A673 (cell line): ENCODE measurements around the gene CMTM3. TPM values are rescaled to one million over a fixed set of nuclear protein-coding genes. Genes with fewer than 3 reads are reported as not detected.

Source experiments
- BruUV-seq: library from RNA; stranded (reverse); fragments of 400-500 nt; replicated peaks from 2 replicates; lab custom pipeline; 2021; lab: Mats Ljungman, UMichigan
- CTCF ChIA-PET: fragments of 300-600 bp; sonication (Branson Sonifier 250); formaldehyde crosslinking; loops from one replicate; lab custom pipeline; 2022; ENCODE audit warnings: antibody characterized with exemption; lab: Charles Lee
- POLR2A ChIA-PET: fragments of 300-600 bp; sonication (Branson Sonifier 250); formaldehyde crosslinking; loops from one replicate; lab custom pipeline; 2022; ENCODE audit warnings: antibody characterized with exemption; ENCODE audit not compliant: low non-redundant PET; lab: Charles Lee
- DNase-seq: peaks from one replicate; pipeline ENCODE4 v3.0.0-alpha.2; 2015; ENCODE audit warnings: low spot score
- H3K27ac ChIP-seq: fragments of 200-600 bp; sonication (generic); 2 replicates; pipeline ENCODE4 v1.5.1; 2016; ENCODE audit warnings: mixed run types, low read depth, mild to moderate bottlenecking, mixed read lengths, antibody characterized with exemption, low read length; ENCODE audit not compliant: poor library complexity, severe bottlenecking
- H3K27me3 ChIP-seq: fragments of 200-600 bp; sonication (generic); replicated peaks from 2 replicates; pipeline ENCODE4 v1.6.1; 2017; ENCODE audit warnings: mixed run types, low read depth, mild to moderate bottlenecking, mixed read lengths, antibody characterized with exemption, low read length; ENCODE audit not compliant: insufficient read depth, poor library complexity
- H3K36me3 ChIP-seq: fragments of 200-600 bp; sonication (generic); 2 replicates; pipeline ENCODE4 v1.6.1; 2016; ENCODE audit warnings: mixed run types, mild to moderate bottlenecking, mixed read lengths, antibody characterized with exemption, low read length; ENCODE audit not compliant: insufficient read depth, poor library complexity, severe bottlenecking
- H3K4me1 ChIP-seq: fragments of 200-600 bp; sonication (generic); 2 replicates; pipeline ENCODE4 v1.6.1; 2017; ENCODE audit warnings: mixed run types, mild to moderate bottlenecking, mixed read lengths, antibody characterized with exemption, low read length; ENCODE audit not compliant: insufficient read depth, poor library complexity, severe bottlenecking
- H3K4me3 ChIP-seq: fragments of 200-600 bp; sonication (generic); 2 replicates; pipeline ENCODE4 v1.5.1; 2016; ENCODE audit warnings: low read depth, mixed run types, mild to moderate bottlenecking, mixed read lengths, low read length; ENCODE audit not compliant: poor library complexity, severe bottlenecking
- H3K9me3 ChIP-seq: fragments of 200-600 bp; sonication (generic); 2 replicates; pipeline ENCODE4 v1.6.1; 2016; ENCODE audit warnings: mixed run types, low read depth, mild to moderate bottlenecking, mixed read lengths, antibody characterized with exemption, low read length; ENCODE audit not compliant: poor library complexity, severe bottlenecking
- EZH2 ChIP-seq: fragments of 200-600 bp; sonication (generic); IDR thresholded peaks from 2 replicates; pipeline ENCODE4 v1.6.1; 2017; ENCODE audit warnings: borderline replicate concordance, low read depth, mild to moderate bottlenecking, mixed read lengths, antibody characterized with exemption, low read length; ENCODE audit not compliant: poor library complexity, severe bottlenecking
- intact Hi-C: fragments of 100-400 bp; cut with micrococcal nuclease; formaldehyde crosslinking; loops from one replicate; pipeline ENCODE4 v1.10.0; 2022; ENCODE audit not compliant: unreplicated experiment
- total RNA-seq: library from RNA; stranded (reverse); gene quantifications from 2 replicates; pipeline ENCODE4 v1.2.3, GENCODE V29; 2021
- TF ChIP-seq, protein P1 (sequence below): fragments of 300-800, 200-600 bp; sonication (generic); conservative IDR thresholded peaks from 2 replicates; pipeline ENCODE4 v1.5.1; 2017; ENCODE audit warnings: low read depth, mild to moderate bottlenecking, antibody characterized with exemption, low read length, moderate library complexity, mixed read lengths

CMTM3 gene
- total RNA-seq, 1 experiment from 2014 or later, result 25.5 TPM

DNA sequence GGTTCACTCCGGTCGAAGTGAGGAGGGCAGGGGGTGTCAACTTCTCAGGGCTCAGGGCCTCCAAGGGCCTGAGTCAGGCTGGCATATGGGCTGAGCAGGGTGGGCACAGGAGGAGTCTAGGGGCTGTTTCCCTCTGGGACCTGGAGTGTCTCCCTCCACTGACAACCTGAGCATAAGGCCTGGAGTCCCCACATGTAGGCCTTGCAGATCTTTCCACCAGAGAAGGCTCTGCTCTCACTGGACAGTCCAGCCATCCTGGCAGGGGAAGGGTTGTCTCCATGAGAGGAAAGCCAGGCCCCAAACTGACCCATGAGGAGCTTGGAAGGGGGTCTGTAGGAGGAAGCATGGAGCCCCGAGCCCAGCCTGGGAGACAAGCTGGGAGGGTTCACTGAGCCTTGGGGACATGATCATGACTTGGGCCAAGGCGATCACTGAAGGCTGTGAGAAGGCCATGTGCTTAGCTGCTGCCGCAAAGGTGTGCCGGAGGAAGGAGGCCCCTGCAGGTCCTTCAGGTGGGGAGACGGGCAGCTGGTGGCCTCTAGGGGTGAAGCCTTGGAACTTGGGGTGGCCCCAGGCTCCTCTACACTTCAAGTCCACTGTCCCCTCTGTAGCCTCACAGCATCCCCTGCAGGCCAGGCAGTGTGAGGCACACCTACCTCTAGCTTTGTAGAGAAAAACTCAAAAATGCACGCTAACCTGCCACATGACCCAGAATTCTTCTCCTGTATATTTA is 15.4 kb upstream of the CMTM3 start:
- no TSS peak for BruUV-seq

GRCh38 chr16:66590322-66590721 is 14.2 kb upstream of the CMTM3 start:
- H3K4me1 ChIP-seq, result no peaks in the 10 kb centered on the region
- no peaks in the 10 kb centered on the region for H3K27me3 ChIP-seq
- no peaks in the 10 kb centered on the region for H3K9me3 ChIP-seq
- BruUV-seq, result no TSS peak
- no peak for DNase-seq
- ChIA-PET CTCF (no interaction called here), POLR2A (no interaction called here)
- no peak for TF ChIP-seq EZH2
- H3K27ac ChIP-seq, result no peak overlapping the region
- H3K4me3 ChIP-seq, result no peak overlapping the region
- no peaks in the 10 kb centered on the region for H3K36me3 ChIP-seq
- intact Hi-C loops, result no loop called here

More for the DNA sequence above, 15.4 kb upstream of the CMTM3 start:
- intact Hi-C loops, result no loop called here
- H3K4me1 ChIP-seq, result no peaks in the 10 kb centered on the region
- H3K36me3 ChIP-seq, result no peaks in the 10 kb centered on the region
- peak; percentile 35 for DNase-seq
- no peaks in the 10 kb centered on the region for H3K9me3 ChIP-seq
- ChIA-PET POLR2A (interaction anchor here (0.6 kb wide), 1 partner anchor 245 kb away, joined by 6 read pairs; no protein-coding TSS in a partner anchor), CTCF (interaction anchor here (1.0 kb wide), 1 partner anchor 189 kb away, joined by 4 read pairs; no protein-coding TSS in a partner anchor)
- TF ChIP-seq, protein P1, sequence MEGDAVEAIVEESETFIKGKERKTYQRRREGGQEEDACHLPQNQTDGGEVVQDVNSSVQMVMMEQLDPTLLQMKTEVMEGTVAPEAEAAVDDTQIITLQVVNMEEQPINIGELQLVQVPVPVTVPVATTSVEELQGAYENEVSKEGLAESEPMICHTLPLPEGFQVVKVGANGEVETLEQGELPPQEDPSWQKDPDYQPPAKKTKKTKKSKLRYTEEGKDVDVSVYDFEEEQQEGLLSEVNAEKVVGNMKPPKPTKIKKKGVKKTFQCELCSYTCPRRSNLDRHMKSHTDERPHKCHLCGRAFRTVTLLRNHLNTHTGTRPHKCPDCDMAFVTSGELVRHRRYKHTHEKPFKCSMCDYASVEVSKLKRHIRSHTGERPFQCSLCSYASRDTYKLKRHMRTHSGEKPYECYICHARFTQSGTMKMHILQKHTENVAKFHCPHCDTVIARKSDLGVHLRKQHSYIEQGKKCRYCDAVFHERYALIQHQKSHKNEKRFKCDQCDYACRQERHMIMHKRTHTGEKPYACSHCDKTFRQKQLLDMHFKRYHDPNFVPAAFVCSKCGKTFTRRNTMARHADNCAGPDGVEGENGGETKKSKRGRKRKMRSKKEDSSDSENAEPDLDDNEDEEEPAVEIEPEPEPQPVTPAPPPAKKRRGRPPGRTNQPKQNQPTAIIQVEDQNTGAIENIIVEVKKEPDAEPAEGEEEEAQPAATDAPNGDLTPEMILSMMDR, result peak; percentile 56
- no peak for TF ChIP-seq EZH2
- no peak overlapping the region for H3K27ac ChIP-seq
- no peak overlapping the region for H3K4me3 ChIP-seq
- H3K27me3 ChIP-seq, result no peaks in the 10 kb centered on the region

DNA sequence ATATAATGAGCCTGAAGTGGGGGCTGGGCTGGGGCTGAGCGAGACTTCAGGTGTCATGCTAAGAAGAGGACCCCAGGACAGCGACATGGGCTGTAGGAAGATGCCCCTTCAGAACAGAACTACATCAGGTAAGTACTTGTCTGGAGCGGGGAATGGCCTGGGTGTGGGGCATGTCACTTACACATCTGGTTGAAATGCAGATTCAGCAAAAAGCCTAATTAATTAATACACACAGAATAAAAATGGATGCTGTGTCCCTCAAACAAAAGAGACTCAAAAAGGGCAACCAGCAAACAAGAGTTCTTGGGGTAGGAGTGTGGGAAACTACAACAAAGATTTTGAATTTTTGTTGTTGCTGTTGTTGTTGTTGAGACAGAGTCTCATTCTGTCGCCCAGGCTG is 13.5 kb upstream of the CMTM3 start:
- TF ChIP-seq, protein P1, result no peak
- no peak for TF ChIP-seq EZH2
- no peak for DNase-seq
- CTCF ChIA-PET, result no interaction called here
- H3K4me3 ChIP-seq, result no peak overlapping the region
- no peaks in the 10 kb centered on the region for H3K27me3 ChIP-seq
- no peaks in the 10 kb centered on the region for H3K9me3 ChIP-seq
- H3K4me1 ChIP-seq, result no peaks in the 10 kb centered on the region
- POLR2A ChIA-PET, result no interaction called here
- BruUV-seq, result no TSS peak
- H3K36me3 ChIP-seq, result no peaks in the 10 kb centered on the region
- intact Hi-C loops, result no loop called here
- no peak overlapping the region for H3K27ac ChIP-seq
